RWPE2 (cell line): Measurements from ENCODE around the gene ELP2.

Source experiments
- ATAC-seq: fragments of 200-7000 bp; cut with Tn5 transposase; 3 replicates; pipeline ENCODE4 v1.9.1; 2021; ENCODE audit warnings: low read depth
- DNase-seq: peaks from one replicate; pipeline ENCODE4 v3.0.0-alpha.2; 2020; ENCODE audit warnings: low spot score
- H3K27ac ChIP-seq: fragments of 450-650 bp; 2 replicates; pipeline ENCODE4 v1.5.1; 2017; ENCODE audit warnings: mild to moderate bottlenecking; ENCODE audit not compliant: poor library complexity, severe bottlenecking
- H3K27me3 ChIP-seq: fragments of 250-450 bp; sonication (Bioruptor Pico); 2 replicates; pipeline ENCODE4 v1.5.1; 2021; ENCODE audit warnings: mild to moderate bottlenecking, moderate library complexity; ENCODE audit not compliant: insufficient read depth, poor library complexity, severe bottlenecking
- H3K36me3 ChIP-seq: fragments of 250-450 bp; sonication (Bioruptor Pico); 2 replicates; pipeline ENCODE4 v1.5.1; 2020; ENCODE audit warnings: low read depth, mild to moderate bottlenecking, moderate library complexity
- H3K4me1 ChIP-seq: fragments of 250-450 bp; sonication (Bioruptor Pico); 2 replicates; pipeline ENCODE4 v1.5.1; 2021; ENCODE audit warnings: mild to moderate bottlenecking, moderate library complexity; ENCODE audit not compliant: insufficient read depth, poor library complexity, severe bottlenecking
- H3K4me3 ChIP-seq: fragments of 250-450 bp; sonication (Bioruptor Pico); 2 replicates; pipeline ENCODE4 v1.5.1; 2021; ENCODE audit warnings: mild to moderate bottlenecking, moderate library complexity; ENCODE audit not compliant: severe bottlenecking
- H3K9me3 ChIP-seq: fragments of 250-450 bp; sonication (Bioruptor Pico); 2 replicates; pipeline ENCODE4 v1.5.1; 2021; ENCODE audit warnings: mild to moderate bottlenecking, moderate library complexity; ENCODE audit not compliant: severe bottlenecking
- CTCF ChIP-seq: fragments of 450-650 bp; IDR thresholded peaks from one replicate; pipeline ENCODE4 v1.5.1; 2017; ENCODE audit warnings: mild to moderate bottlenecking, moderate library complexity; ENCODE audit not compliant: poor library complexity, severe bottlenecking

Gene ELP2

GRCh38 chr18:36139245-36139644 is 9.5 kb downstream of the ELP2 start:
- Histone ChIP-seq H3K9me3 (no peaks in the 10 kb centered on the region), H3K27me3 (no peaks in the 10 kb centered on the region), H3K4me3 (no peak overlapping the region), H3K27ac (no peak overlapping the region), H3K4me1 (no peaks in the 10 kb centered on the region), H3K36me3 (peaks cover 98% of the 10 kb centered on the region)
- DNase-seq (no peak), ATAC-seq (no peak)
- no peak for TF ChIP-seq CTCF

- ATAC-seq, result no peak
- no peak for TF ChIP-seq CTCF
- no peak overlapping the region for H3K4me3 ChIP-seq
- H3K27ac ChIP-seq, result no peak overlapping the region
- no peak for DNase-seq
- peaks cover 98% of the 10 kb centered on the region for H3K36me3 ChIP-seq
- H3K27me3 ChIP-seq, result no peaks in the 10 kb centered on the region
- H3K4me1 ChIP-seq, result no peaks in the 10 kb centered on the region
- H3K9me3 ChIP-seq, result no peaks in the 10 kb centered on the region
Observed at GRCh38 chr18:36141576-36141975, 11.9 kb downstream of the ELP2 start.

GRCh38 chr18:36142751-36143150 is 13.1 kb downstream of the ELP2 start:
- peaks cover 96% of the 10 kb centered on the region for H3K36me3 ChIP-seq
- no peaks in the 10 kb centered on the region for H3K4me1 ChIP-seq
- DNase-seq (no peak), ATAC-seq (no peak)
- no peaks in the 10 kb centered on the region for H3K9me3 ChIP-seq
- H3K4me3 ChIP-seq, result no peak overlapping the region
- no peaks in the 10 kb centered on the region for H3K27me3 ChIP-seq
- no peak overlapping the region for H3K27ac ChIP-seq
- no peak for TF ChIP-seq CTCF

- no peak overlapping the region for H3K4me3 ChIP-seq
- peaks cover 96% of the 10 kb centered on the region for H3K36me3 ChIP-seq
- ATAC-seq (no peak), DNase-seq (no peak)
- H3K4me1 ChIP-seq, result no peaks in the 10 kb centered on the region
- H3K9me3 ChIP-seq, result no peaks in the 10 kb centered on the region
- H3K27me3 ChIP-seq, result no peaks in the 10 kb centered on the region
- TF ChIP-seq CTCF, result no peak
- H3K27ac ChIP-seq, result no peak overlapping the region
Observed at GRCh38 chr18:36143391-36143790, 13.7 kb downstream of the ELP2 start.

GRCh38 chr18:36149514-36150289 is 20.0 kb downstream of the ELP2 start:
- no peak overlapping the region for H3K27ac ChIP-seq
- no peaks in the 10 kb centered on the region for H3K27me3 ChIP-seq
- ATAC-seq (no peak), DNase-seq (no peak)
- no peak for TF ChIP-seq CTCF
- no peaks in the 10 kb centered on the region for H3K4me1 ChIP-seq
- no peaks in the 10 kb centered on the region for H3K9me3 ChIP-seq
- peaks cover 79% of the 10 kb centered on the region for H3K36me3 ChIP-seq
- H3K4me3 ChIP-seq, result no peak overlapping the region
